Measurements from ENCODE around the gene HMG20A.

DNA sequence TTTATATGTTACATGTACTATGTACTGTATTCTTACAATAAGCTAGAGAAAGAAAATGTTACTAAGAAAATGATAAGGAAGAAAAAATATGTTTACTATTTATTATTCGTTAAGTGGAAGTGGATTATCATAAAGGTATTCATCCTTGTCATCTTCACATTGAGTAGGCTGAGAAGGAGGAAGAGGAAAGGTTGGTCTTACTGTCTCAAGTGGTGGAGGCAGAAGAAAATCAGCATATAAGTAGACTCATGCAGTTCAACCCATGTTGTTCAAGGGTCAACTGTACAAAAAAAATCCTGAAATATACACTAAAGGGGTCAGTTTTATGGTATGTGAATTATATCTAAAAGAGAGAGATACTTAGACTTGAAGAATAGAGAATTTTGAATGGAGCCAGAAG is 5.7 kb downstream of the HMG20A start:
- TF ChIP-seq, protein P1, sequence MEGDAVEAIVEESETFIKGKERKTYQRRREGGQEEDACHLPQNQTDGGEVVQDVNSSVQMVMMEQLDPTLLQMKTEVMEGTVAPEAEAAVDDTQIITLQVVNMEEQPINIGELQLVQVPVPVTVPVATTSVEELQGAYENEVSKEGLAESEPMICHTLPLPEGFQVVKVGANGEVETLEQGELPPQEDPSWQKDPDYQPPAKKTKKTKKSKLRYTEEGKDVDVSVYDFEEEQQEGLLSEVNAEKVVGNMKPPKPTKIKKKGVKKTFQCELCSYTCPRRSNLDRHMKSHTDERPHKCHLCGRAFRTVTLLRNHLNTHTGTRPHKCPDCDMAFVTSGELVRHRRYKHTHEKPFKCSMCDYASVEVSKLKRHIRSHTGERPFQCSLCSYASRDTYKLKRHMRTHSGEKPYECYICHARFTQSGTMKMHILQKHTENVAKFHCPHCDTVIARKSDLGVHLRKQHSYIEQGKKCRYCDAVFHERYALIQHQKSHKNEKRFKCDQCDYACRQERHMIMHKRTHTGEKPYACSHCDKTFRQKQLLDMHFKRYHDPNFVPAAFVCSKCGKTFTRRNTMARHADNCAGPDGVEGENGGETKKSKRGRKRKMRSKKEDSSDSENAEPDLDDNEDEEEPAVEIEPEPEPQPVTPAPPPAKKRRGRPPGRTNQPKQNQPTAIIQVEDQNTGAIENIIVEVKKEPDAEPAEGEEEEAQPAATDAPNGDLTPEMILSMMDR (IDR thresholded peaks at IDR 0.05) = no peak
- TF ChIP-seq POLR2AphosphoS5 (IDR thresholded peaks at IDR 0.05) (no peak), POLR2A (IDR thresholded peaks at IDR 0.05; ENCODE audit: low read depth) (no peak)
